ENCODE results near the gene YAE1.

YAE1 gene

GRCh38 chr7:39535720-39536119 lies 30.5 kb upstream of the YAE1 start:
- TF ChIP-seq RARB (CRISPR knock-in tag; IDR thresholded peaks at IDR 0.05) (no peak), ZC3H10 (CRISPR knock-in tag; IDR thresholded peaks at IDR 0.05) (no peak), ZFP3 (CRISPR knock-in tag; IDR thresholded peaks at IDR 0.05) (no peak), ZFP30 (CRISPR knock-in tag; IDR thresholded peaks at IDR 0.05) (no peak), ESRRG (CRISPR knock-in tag; IDR thresholded peaks at IDR 0.05) (no peak), ZNF8 (CRISPR knock-in tag; IDR thresholded peaks at IDR 0.05) (no peak), TCF4 (CRISPR knock-in tag; IDR thresholded peaks at IDR 0.05; ENCODE audit: borderline replicate concordance) (no peak), PPARA (CRISPR knock-in tag; IDR thresholded peaks at IDR 0.05; ENCODE audit: borderline replicate concordance) (no peak), ZNF70 (CRISPR knock-in tag; IDR thresholded peaks at IDR 0.05) (no peak), BACH2 (CRISPR knock-in tag; IDR thresholded peaks at IDR 0.05; ENCODE audit: borderline replicate concordance) (no peak)
- TF ChIP-seq, protein P1, sequence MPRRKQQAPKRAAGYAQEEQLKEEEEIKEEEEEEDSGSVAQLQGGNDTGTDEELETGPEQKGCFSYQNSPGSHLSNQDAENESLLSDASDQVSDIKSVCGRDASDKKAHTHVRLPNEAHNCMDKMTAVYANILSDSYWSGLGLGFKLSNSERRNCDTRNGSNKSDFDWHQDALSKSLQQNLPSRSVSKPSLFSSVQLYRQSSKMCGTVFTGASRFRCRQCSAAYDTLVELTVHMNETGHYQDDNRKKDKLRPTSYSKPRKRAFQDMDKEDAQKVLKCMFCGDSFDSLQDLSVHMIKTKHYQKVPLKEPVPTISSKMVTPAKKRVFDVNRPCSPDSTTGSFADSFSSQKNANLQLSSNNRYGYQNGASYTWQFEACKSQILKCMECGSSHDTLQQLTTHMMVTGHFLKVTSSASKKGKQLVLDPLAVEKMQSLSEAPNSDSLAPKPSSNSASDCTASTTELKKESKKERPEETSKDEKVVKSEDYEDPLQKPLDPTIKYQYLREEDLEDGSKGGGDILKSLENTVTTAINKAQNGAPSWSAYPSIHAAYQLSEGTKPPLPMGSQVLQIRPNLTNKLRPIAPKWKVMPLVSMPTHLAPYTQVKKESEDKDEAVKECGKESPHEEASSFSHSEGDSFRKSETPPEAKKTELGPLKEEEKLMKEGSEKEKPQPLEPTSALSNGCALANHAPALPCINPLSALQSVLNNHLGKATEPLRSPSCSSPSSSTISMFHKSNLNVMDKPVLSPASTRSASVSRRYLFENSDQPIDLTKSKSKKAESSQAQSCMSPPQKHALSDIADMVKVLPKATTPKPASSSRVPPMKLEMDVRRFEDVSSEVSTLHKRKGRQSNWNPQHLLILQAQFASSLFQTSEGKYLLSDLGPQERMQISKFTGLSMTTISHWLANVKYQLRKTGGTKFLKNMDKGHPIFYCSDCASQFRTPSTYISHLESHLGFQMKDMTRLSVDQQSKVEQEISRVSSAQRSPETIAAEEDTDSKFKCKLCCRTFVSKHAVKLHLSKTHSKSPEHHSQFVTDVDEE (CRISPR knock-in tag; IDR thresholded peaks at IDR 0.05) = no peak
- TF ChIP-seq, protein P2, sequence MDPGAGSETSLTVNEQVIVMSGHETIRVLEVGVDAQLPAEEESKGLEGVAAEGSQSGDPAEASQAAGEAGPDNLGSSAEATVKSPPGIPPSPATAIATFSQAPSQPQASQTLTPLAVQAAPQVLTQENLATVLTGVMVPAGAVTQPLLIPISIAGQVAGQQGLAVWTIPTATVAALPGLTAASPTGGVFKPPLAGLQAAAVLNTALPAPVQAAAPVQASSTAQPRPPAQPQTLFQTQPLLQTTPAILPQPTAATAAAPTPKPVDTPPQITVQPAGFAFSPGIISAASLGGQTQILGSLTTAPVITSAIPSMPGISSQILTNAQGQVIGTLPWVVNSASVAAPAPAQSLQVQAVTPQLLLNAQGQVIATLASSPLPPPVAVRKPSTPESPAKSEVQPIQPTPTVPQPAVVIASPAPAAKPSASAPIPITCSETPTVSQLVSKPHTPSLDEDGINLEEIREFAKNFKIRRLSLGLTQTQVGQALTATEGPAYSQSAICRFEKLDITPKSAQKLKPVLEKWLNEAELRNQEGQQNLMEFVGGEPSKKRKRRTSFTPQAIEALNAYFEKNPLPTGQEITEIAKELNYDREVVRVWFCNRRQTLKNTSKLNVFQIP (CRISPR knock-in tag; IDR thresholded peaks at IDR 0.05; ENCODE audit: borderline replicate concordance, low read depth) = no peak
- no peak for ATAC-seq

- ATAC-seq = no peak
- TF ChIP-seq PPARA (CRISPR knock-in tag; IDR thresholded peaks at IDR 0.05; ENCODE audit: borderline replicate concordance) (no peak), ESRRG (CRISPR knock-in tag; IDR thresholded peaks at IDR 0.05) (no peak), GLIS3 (CRISPR knock-in tag; IDR thresholded peaks at IDR 0.05) (no peak), TOX (CRISPR knock-in tag; IDR thresholded peaks at IDR 0.05; ENCODE audit: borderline replicate concordance) (no peak), SNAI2 (CRISPR knock-in tag; IDR thresholded peaks at IDR 0.05) (no peak), ZNF8 (CRISPR knock-in tag; IDR thresholded peaks at IDR 0.05) (no peak), TCF4 (CRISPR knock-in tag; IDR thresholded peaks at IDR 0.05; ENCODE audit: borderline replicate concordance) (no peak), BACH2 (CRISPR knock-in tag; IDR thresholded peaks at IDR 0.05; ENCODE audit: borderline replicate concordance) (no peak), ZFP30 (CRISPR knock-in tag; IDR thresholded peaks at IDR 0.05) (no peak), ZNF565 (CRISPR knock-in tag; conservative IDR thresholded peaks at IDR 0.05; ENCODE audit: low read depth) (no peak), CSDC2 (CRISPR knock-in tag; IDR thresholded peaks at IDR 0.05) (no peak), ZNF70 (CRISPR knock-in tag; IDR thresholded peaks at IDR 0.05) (no peak), RARB (CRISPR knock-in tag; IDR thresholded peaks at IDR 0.05) (no peak), CSRNP3 (CRISPR knock-in tag; IDR thresholded peaks at IDR 0.05) (no peak), OSR1 (CRISPR knock-in tag; IDR thresholded peaks at IDR 0.05) (no peak), ZC3H10 (CRISPR knock-in tag; IDR thresholded peaks at IDR 0.05) (no peak), ZFP3 (CRISPR knock-in tag; IDR thresholded peaks at IDR 0.05) (no peak)
- TF ChIP-seq, protein P1 (CRISPR knock-in tag; IDR thresholded peaks at IDR 0.05) = no peak
- TF ChIP-seq, protein P2 (CRISPR knock-in tag; IDR thresholded peaks at IDR 0.05; ENCODE audit: borderline replicate concordance, low read depth) = no peak
- TF ChIP-seq, protein P3, sequence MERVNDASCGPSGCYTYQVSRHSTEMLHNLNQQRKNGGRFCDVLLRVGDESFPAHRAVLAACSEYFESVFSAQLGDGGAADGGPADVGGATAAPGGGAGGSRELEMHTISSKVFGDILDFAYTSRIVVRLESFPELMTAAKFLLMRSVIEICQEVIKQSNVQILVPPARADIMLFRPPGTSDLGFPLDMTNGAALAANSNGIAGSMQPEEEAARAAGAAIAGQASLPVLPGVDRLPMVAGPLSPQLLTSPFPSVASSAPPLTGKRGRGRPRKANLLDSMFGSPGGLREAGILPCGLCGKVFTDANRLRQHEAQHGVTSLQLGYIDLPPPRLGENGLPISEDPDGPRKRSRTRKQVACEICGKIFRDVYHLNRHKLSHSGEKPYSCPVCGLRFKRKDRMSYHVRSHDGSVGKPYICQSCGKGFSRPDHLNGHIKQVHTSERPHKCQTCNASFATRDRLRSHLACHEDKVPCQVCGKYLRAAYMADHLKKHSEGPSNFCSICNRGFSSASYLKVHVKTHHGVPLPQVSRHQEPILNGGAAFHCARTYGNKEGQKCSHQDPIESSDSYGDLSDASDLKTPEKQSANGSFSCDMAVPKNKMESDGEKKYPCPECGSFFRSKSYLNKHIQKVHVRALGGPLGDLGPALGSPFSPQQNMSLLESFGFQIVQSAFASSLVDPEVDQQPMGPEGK (CRISPR knock-in tag; IDR thresholded peaks at IDR 0.05; ENCODE audit: borderline replicate concordance) = no peak
These were observed 29.3 kb upstream of the YAE1 start for GRCh38 chr7:39536951-39537350.

Measured in SK-N-SH treated with all-trans-retinoic acid at 6 μM for 48 hours (cell line).